Right forelimb (tissue), 1 donor: ENCODE data around the gene OR11H12.
"Not testable (repeated sequence)": the region's sequence is repeated elsewhere in the genome, so short reads cannot be mapped to it uniquely, and the experiment has no call there.

Experiments
- DNase-seq: peaks from one replicate; pipeline ENCODE4 v3.0.0-alpha.2; 2018

Gene OR11H12, protein sequence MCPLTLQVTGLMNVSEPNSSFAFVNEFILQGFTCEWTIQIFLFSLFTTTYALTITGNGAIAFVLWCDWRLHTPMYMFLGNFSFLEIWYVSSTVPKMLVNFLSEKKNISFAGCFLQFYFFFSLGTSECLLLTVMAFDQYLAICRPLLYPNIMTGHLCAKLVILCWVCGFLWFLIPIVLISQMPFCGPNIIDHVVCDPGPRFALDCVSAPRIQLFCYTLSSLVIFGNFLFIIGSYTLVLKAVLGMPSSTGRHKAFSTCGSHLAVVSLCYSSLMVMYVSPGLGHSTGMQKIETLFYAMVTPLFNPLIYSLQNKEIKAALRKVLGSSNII

DNA sequence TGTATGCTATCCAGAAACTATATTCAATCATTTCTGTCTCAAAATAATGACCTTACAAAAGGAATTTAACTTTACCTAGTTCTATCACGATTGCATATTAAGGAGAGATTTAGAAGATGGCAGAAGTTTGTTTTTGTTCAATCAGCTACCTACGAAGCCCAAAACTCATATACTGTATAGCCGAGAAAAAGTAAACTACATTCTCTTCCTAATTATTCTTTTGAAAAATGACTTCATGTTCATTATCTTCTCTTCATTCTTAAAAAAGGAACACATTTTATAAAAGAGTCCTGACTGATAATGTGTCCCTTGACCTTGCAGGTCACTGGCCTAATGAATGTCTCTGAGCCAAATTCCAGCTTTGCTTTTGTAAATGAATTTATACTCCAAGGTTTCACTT is at the start of gene OR11H12:
Gene OR11H12, plus strand, starts transcription at position 301 of the 400 bp plus-strand sequence. Its CDS starts 0 bp downstream, at position 301.
- not testable (repeated sequence) for DNase-seq

DNA sequence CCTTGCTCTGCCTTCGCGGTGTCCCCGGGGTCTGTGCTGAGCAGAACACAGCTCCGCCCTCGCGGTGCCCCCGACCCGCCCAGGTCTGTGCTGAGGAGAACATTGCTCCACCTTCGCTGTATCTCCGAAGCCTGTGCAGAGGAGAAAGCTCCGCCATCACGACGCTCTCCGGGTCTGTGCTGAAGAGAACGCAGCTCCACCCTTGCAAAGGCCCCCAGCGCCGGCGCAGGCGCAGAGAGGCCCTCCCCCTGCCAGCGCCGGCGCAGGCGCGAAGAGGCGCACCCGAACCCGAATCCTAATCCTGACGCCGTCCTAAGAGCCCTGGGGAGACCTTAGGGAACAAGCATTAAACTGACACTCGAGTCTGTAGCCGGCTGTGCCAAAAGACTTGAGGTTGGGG is 18.0 kb upstream of the OR11H12 start:
- DNase-seq = not testable (repeated sequence)

DNA sequence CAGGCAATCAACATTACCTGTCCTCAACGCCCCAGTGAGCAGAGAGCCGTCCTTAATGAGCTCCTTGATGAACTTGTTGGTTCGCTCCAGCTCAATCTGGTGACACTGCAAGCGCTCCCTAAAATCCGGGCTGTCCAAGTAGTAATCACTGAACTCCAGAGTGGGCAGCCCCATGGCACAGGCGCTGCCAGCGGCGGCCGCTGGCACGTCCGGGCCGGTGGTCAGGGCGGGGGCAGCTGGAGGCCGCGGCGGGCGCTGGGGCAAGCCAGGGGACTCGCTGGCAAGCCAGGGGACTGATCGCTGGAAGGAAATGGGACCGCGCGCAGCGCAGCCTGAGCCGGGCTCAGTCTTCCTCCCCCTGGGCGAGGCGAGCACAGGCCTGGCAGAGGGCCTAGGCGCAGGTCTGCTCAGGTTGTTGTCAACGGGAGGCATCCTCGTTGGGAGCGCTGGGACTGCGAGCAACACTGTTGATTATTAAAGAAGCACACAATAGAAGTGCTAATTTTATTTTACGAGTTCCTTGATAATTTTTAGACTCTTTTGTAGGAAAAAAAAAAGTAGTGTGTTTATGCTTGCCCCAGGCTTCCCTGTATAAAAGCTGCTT is 25.8 kb downstream of the OR11H12 start:
- DNase-seq = not testable (repeated sequence)

DNA sequence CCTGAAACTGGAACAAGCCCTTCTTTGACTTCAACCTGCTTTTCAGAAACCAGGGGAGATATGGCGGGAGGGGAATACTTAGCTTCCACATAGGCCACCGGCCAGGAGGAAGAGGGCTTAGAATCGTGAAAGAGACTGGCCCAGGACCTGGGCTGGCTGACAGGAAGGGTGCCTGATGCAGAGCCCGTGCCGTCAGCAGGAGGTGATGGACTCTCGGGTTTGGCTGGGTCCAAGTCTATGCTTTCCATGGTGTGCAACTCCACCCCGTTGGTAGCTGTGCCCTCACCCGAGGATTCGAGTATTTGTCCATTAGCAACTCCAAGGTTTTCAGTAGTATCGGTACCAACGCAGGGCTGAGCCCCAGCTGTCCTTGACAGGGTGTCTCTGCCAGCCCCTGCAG is 35.1 kb downstream of the OR11H12 start:
- DNase-seq = not testable (repeated sequence)

DNA sequence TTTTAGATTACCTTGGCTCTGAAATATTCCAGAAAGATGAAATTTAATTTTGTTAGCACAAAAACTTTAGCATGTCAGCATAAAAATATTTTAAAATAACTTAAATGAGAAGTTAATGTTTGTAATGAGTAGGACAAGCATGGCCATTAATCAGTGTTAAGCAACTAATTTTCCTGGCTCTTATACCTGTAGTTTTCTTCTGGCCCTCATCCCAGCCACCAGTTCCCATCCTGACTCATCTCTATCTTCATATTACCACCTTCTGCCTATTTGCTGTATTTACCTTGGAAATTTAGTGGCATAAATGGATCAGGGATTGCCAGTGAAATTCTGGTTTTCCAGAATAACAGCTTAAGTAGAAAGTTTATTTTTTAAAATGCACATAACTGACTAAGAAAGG is 37.1 kb downstream of the OR11H12 start:
- DNase-seq = not testable (repeated sequence)

DNA sequence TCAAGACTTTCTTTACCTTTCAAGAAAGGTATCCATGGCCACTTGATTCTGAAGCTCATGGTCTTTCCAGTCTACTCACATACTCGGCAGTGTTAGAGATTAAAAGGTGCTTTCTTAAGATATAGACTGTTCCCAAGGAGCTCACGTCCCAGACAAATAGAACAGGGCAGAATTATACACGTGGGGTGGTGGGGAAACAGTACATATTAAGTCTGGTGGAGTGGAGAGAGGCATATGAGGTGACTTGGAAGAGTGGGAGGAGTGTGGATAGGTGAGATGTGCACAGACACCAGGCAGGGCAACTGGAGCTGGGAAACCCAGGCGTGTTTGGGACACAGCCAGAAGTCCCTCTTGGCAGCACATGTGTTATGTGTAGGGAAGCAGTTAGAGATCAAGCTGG is 37.9 kb downstream of the OR11H12 start:
- DNase-seq = not testable (repeated sequence)

DNA sequence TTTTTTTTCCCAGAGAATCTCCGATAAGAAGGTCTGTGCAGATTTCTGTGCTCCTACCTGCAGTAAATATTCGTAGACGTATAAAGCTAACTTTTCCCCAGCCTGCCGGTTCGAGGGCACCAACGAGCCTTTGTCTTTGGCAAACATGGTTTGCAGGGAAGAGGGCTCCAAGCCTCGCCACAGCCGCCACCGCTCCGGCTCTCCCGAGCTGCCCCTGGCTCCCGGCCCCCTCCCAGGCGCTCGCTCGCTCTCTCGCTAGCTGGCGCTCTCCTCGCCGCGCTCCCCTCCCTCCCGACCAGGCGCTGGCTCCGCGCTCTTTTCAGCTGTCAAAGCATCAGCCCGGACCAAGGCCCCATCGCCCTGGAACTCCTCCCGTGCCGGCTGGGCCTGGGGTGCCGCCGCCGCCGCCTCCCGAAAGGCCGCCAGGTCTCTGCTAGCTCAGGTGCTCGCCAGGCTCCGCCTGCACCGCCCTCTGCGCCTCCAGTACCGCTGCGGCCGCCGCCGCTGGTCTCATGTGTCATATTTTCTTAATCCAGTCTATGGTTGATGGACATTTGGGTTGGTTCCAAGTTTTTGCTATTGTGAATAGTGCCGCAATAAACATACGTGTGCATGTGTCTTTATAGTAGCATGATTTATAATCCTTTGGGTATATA is 45.3 kb downstream of the OR11H12 start:
- DNase-seq = not testable (repeated sequence)
